Fibroblast of lung (primary cell): ENCODE measurements around the gene CHMP6.

Experiments used
- EZH2 ChIP-seq: IDR thresholded peaks from 2 replicates; pipeline ENCODE4 v1.5.1; 2012; ENCODE audit warnings: low read length, control low read depth, mild to moderate bottlenecking; ENCODE audit errors: missing control alignments
- TF ChIP-seq, protein P1 (sequence below), 2 donors: IDR thresholded peaks in 1 of 2; conservative IDR thresholded peaks in 1 of 2; 1 replicate in 1 of 2; 2 replicates in 1 of 2; pipeline ENCODE4 v1.5.1; 2011 to 2012; ENCODE audit warnings: low read length in 2 of 2, control low read depth in 1 of 2, inconsistent platforms in 1 of 2, low read depth in 1 of 2, mild to moderate bottlenecking in 1 of 2

DNA sequence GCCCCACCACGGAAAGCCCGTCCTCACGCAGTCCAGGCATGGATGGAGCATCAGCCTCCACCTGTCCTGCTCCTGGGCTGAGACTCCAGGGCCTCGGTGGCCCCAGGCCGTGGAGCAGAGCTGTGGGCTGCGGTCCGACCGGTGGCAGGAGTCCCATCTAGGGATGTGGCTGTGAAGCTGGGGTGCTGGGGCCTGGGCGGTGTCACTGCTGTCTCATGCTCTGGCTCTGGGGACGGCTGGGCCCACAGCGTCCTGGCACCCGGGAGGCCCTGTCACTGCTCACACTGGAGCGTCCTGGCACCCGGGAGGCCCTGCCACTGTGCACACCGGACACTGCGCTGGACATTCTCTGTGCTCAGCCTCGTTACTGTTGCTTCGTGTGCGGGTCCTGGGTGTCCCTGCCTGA is 51.7 kb downstream of the CHMP6 start:
- TF ChIP-seq, protein P1, sequence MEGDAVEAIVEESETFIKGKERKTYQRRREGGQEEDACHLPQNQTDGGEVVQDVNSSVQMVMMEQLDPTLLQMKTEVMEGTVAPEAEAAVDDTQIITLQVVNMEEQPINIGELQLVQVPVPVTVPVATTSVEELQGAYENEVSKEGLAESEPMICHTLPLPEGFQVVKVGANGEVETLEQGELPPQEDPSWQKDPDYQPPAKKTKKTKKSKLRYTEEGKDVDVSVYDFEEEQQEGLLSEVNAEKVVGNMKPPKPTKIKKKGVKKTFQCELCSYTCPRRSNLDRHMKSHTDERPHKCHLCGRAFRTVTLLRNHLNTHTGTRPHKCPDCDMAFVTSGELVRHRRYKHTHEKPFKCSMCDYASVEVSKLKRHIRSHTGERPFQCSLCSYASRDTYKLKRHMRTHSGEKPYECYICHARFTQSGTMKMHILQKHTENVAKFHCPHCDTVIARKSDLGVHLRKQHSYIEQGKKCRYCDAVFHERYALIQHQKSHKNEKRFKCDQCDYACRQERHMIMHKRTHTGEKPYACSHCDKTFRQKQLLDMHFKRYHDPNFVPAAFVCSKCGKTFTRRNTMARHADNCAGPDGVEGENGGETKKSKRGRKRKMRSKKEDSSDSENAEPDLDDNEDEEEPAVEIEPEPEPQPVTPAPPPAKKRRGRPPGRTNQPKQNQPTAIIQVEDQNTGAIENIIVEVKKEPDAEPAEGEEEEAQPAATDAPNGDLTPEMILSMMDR (conservative IDR thresholded peaks at IDR 0.05 in 1 of 2, IDR thresholded peaks at IDR 0.05 in 1 of 2; ENCODE audit: low read depth in 1 of 2, low read length in 2 of 2): no peak
- TF ChIP-seq EZH2: no peak
